GM12878 (cell line): ENCODE data around the gene STX4.

Experiments used
- CTCF ChIP-seq, 3 experiments: IDR thresholded peaks in 2 of 3; conservative IDR thresholded peaks in 1 of 3; 2 replicates each; pipeline ENCODE4 v1.5.1; 2011; ENCODE audit warnings: low read depth in 3 of 3, low read length in 3 of 3, mild to moderate bottlenecking in 3 of 3, control low read depth in 2 of 3, moderate library complexity in 2 of 3, inconsistent platforms in 1 of 3, mixed read lengths in 1 of 3; ENCODE audit not compliant: control insufficient read depth in 2 of 3, insufficient read depth in 1 of 3; ENCODE audit errors: extremely low read depth in 1 of 3
- EZH2 ChIP-seq: IDR thresholded peaks from 2 replicates; pipeline ENCODE4 v1.6.1; 2012; ENCODE audit warnings: low read depth, mild to moderate bottlenecking, control low read depth, inconsistent platforms, low read length, borderline replicate concordance; ENCODE audit not compliant: control insufficient read depth
- POLR2A ChIP-seq: IDR thresholded peaks from 2 replicates; pipeline ENCODE4 v1.6.1; 2011; ENCODE audit warnings: low read depth, mild to moderate bottlenecking, low read length
- POLR2AphosphoS5 ChIP-seq: IDR thresholded peaks from 2 replicates; pipeline ENCODE4 v1.6.1; 2011; ENCODE audit warnings: mild to moderate bottlenecking, low read length, inconsistent platforms
- RAD51 ChIP-seq: fragments of 450-650 bp; IDR thresholded peaks from 2 replicates; pipeline ENCODE4 v1.6.1; 2016; ENCODE audit warnings: moderate library complexity, mild to moderate bottlenecking, inconsistent platforms
- RBBP5 ChIP-seq: fragments of 200-600 bp; sonication (generic); conservative IDR thresholded peaks from 2 replicates; pipeline ENCODE4 v1.6.1; 2016
- TARDBP ChIP-seq: IDR thresholded peaks from 2 replicates; pipeline ENCODE4 v1.6.1; 2016; ENCODE audit warnings: borderline replicate concordance
- USF2 ChIP-seq: IDR thresholded peaks from 2 replicates; pipeline ENCODE4 v1.6.1; 2011; ENCODE audit warnings: low read depth, low read length, improper control_type of control experiment, borderline replicate concordance

DNA sequence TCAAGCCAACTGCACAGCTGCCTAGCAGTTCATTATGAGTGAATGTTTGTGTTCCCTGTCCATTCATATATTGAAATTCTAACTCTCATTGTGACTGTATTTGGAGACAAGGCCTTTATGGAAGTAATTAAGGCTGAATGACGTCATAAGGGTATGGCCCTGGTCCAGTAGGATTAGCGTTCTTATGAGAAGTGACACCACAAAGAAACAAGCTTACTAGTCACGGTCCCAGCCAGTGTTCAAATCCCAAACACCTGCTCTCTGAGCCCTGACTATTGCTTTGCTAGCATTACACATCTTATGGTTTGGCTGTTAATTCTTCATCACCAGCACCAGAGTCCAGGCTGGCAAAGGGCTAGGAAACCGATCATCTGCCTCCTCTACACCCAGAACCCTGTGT, 38.5 kb downstream of the STX4 start:
- no peak for TF ChIP-seq POLR2AphosphoS5
- no peak for TF ChIP-seq POLR2A
- TF ChIP-seq RBBP5 = no peak
- TF ChIP-seq TARDBP = no peak
- no peak for TF ChIP-seq CTCF (IDR thresholded peaks at IDR 0.05 in 2 of 3, conservative IDR thresholded peaks at IDR 0.05 in 1 of 3; ENCODE audit: control insufficient read depth in 2 of 3, extremely low read depth in 1 of 3, insufficient read depth in 1 of 3, low read depth in 3 of 3, low read length in 3 of 3)
- TF ChIP-seq RAD51 = no peak
- no peak for TF ChIP-seq USF2
- no peak for TF ChIP-seq EZH2
